Fibroblast of the aortic adventitia (primary cell): ENCODE data around the gene FSTL4. TPM values are rescaled to one million over a fixed set of nuclear protein-coding genes. Genes with fewer than 3 reads are reported as not detected.

Experiments
- DNase-seq: peaks from one replicate; pipeline ENCODE4 v3.0.0-alpha.2; 2010; ENCODE audit warnings: low read depth
- H3K4me3 ChIP-seq: 2 replicates; pipeline ENCODE4 v1.5.1; 2011; ENCODE audit warnings: low read depth, mild to moderate bottlenecking, control low read depth, low read length, moderate library complexity
- total RNA-seq: library from RNA; depleted of rRNA; stranded (reverse); fragments of >200 nt; gene quantifications from 2 replicates; pipeline ENCODE4 v1.2.3, GENCODE V29; 2012; ENCODE audit warnings: low replicate concordance
- TF ChIP-seq, protein P1 (sequence below): IDR thresholded peaks from 2 replicates; pipeline ENCODE4 v1.5.1; 2011; ENCODE audit warnings: mild to moderate bottlenecking, low read length, control low read depth, inconsistent platforms; ENCODE audit not compliant: insufficient read depth

The FSTL4 gene
- total RNA-seq, 1 donor, result not detected

DNA sequence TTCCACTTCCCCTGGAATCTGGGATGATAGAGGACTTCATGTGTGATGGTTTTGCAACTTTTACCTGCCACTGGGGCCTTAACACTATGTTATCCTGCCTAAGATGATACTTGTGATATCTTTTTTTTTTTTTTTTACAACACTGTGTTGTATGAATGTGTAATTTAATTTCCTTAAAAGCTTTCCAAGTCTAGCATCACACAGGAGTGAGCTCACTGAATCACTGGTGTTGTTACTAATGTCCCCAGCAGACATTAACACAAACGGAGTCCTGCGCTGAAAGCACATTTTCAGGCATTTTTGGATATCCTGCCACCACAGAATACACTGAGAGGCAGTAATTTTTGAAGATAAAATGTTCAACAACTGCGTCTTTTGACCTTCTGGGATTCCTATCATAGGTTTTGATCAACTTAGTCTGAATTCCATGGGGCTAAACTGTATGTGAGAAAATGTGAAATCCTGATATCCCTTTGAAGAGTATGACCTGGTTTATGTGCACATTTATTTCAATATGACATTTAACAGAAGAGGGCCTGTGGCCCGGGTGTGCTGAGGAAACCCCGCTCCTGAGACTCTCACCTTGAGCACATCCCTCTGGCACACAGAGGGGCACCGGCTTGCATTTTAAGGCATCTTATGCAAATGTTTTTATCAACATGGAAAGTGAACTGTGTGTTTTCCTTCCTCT lies 118.0 kb downstream of the FSTL4 start:
- DNase-seq, result no peak
- TF ChIP-seq, protein P1, sequence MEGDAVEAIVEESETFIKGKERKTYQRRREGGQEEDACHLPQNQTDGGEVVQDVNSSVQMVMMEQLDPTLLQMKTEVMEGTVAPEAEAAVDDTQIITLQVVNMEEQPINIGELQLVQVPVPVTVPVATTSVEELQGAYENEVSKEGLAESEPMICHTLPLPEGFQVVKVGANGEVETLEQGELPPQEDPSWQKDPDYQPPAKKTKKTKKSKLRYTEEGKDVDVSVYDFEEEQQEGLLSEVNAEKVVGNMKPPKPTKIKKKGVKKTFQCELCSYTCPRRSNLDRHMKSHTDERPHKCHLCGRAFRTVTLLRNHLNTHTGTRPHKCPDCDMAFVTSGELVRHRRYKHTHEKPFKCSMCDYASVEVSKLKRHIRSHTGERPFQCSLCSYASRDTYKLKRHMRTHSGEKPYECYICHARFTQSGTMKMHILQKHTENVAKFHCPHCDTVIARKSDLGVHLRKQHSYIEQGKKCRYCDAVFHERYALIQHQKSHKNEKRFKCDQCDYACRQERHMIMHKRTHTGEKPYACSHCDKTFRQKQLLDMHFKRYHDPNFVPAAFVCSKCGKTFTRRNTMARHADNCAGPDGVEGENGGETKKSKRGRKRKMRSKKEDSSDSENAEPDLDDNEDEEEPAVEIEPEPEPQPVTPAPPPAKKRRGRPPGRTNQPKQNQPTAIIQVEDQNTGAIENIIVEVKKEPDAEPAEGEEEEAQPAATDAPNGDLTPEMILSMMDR, result no peak
- no peak overlapping the region for H3K4me3 ChIP-seq

DNA sequence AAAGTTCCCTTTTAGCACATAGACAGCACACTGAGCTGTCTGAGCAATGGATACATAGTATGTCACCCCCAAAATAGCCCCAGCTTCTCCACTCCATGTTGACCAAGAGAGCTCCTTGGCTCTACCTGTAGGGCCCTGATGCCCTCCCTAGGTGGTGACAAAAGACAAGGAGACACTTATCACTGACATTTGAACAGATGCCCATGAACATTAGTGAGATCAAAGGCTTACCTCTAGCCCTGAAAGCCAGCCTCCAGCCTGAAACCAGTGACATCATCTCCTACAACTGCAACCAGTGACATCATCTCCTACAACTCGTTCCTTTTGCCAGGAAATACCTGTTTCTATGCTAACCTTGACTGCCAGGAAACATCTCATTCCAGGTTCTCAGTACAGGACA lies 122.7 kb downstream of the FSTL4 start:
- TF ChIP-seq, protein P1, result no peak
- no peak for DNase-seq

DNA sequence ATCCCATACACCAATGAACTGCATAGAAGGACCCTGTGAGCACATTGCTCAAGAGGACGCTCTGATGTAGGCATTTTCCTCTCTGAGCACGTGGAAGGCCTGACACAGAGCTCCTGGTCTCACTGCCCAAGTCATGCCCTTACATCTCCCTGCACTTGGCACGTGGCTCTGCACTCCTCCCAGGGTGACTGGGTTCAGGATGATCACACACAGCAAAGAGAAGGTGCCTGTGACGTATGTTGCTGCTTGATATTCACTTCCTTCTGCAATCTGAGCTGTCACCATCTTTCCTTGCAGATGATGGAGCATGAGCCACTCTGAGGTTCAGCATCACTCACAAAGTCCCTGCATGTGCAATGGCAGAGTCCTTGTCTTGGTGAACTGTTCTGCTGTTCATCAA lies 125.2 kb downstream of the FSTL4 start:
- TF ChIP-seq, protein P1, result no peak
- H3K4me3 ChIP-seq, result no peak overlapping the region
- DNase-seq, result no peak

More for the DNA sequence above, 122.7 kb downstream of the FSTL4 start:
- no peak overlapping the region for H3K4me3 ChIP-seq

DNA sequence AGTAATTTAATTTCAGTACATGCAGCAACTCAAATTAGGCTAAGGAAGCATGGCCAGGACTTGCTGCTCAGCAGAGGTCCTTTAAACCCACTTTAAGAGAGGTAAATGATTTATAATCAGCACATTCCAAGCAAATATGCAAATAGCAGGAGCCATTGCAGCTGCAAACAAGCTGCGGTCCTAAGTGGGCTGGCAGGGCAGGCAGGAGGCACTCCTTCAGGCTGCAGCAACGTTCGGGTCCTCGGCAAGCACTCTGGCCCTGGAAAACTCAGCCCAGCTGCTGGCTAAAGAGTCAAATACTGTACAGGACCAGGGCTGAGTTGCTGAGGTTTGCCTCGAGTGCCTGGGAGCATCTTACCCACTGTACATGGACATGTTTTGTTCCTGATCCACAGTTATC lies 126.9 kb downstream of the FSTL4 start:
- DNase-seq, result no peak
- TF ChIP-seq, protein P1, result no peak

DNA sequence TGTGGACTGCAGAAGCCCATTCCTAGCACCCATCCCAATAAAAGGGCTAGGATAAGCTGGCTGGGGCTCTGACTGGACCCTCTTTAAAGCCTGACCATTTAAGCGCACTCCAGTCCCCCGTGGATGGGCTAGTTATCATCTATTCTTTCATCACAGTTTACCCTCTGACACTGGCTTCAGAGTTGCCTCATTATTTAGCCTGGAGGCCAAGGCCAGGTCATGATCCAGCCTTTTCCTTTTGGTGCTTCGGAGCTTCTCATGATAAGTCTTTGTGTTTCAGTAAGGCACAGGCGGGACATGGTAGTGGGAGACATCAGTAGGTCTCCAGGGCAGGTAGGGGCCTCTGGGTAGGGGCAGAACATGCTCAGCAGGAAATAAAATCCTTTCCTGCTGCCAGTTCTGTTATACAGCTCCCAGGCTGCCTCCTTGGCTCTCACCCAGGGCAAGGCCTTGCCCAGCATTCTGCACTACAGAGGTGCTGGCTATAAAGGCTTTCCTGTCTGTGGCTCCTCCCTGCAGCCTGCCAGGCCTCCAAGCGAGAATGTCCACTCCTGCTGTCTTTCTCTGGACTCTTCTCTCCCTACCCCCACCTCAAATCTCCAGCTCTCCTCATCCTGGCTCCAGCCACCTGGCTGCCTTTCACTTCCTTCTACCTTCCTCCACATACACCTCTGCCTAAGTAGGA lies 128.8 kb downstream of the FSTL4 start:
- TF ChIP-seq, protein P1, result no peak
- no peak overlapping the region for H3K4me3 ChIP-seq
- DNase-seq, result no peak

More for the DNA sequence above, 126.9 kb downstream of the FSTL4 start:
- H3K4me3 ChIP-seq, result no peak overlapping the region

DNA sequence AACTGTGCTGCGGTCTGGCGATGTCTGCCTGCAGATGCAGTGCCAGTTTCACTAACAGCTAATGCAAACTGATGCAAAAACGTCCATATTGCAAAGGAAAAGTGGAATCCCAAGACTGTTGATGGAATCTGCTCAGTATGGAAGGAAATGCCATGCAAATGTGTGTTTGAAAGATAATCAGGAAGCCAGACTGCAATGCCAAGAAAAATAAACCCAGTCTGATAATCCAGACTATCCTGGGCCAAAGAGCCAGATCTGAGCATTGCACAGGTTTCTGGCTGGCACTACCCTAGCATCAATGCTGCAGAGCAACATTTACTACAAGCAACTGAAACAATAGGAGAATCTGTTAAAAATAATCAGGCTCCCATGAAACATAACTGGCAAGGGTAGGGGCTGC lies 130.3 kb downstream of the FSTL4 start:
- no peak overlapping the region for H3K4me3 ChIP-seq
- TF ChIP-seq, protein P1, result no peak
- peak; percentile 2 for DNase-seq
